Loucy (cell line): Measurements from ENCODE around the gene PRDM2.

ENCODE experiments used
- CTCF ChIP-seq: fragments of 200-600 bp; sonication (generic); conservative IDR thresholded peaks from 2 replicates; pipeline ENCODE4 v1.5.1; 2014; ENCODE audit warnings: mild to moderate bottlenecking, antibody characterized with exemption, low read length
- EZH2phosphoT487 ChIP-seq: fragments of 200-600 bp; IDR thresholded peaks from 2 replicates; pipeline ENCODE4 v1.6.1; 2018; ENCODE audit warnings: antibody characterized with exemption, mild to moderate bottlenecking, moderate library complexity, borderline replicate concordance

- TF ChIP-seq CTCF (no peak), EZH2phosphoT487 (no peak)
These were observed 132.5 kb downstream of the PRDM2 start for GRCh38 chr1:13832536-13832935.
